ENCODE data around the gene INPP5J. TPM values are rescaled to one million over a fixed set of nuclear protein-coding genes. Genes with fewer than 3 reads are reported as not detected.

Gene INPP5J
- total and polyA plus RNA-seq, 9 of the 15 experiments (the other 6 are each of a cell fraction or from before 2014, with no cell fraction given), result 0.10 to 6.3 (median 4.8) TPM

GRCh38 chr22:31122196-31122531 lies 602 bp upstream of the INPP5J start:
- 49% methylated on average over 2 of the region's 2 CpGs for WGBS (ENCODE audit: insufficient coverage, low coverage, missing lambda C conversion rate)
- DNase-seq (ENCODE audit: extremely low read depth in 1 of 4, low spot score in 3 of 4), result no peak
- no peaks in the 10 kb centered on the region for H3K9me1 ChIP-seq (ENCODE audit: control insufficient read depth, insufficient read depth, low read length)
- H3K27me3 ChIP-seq (ENCODE audit: control insufficient read depth in 2 of 2, insufficient read depth in 2 of 2, low read length in 2 of 2), result no peaks in the 10 kb centered on the region
- H3K27ac ChIP-seq (ENCODE audit: extremely low read depth, low read depth, low read length), result no peak overlapping the region
- ChIA-PET POLR2A (interaction anchor here (0.8 kb wide), 1 partner anchor 168 kb away, joined by 3 read pairs; no protein-coding TSS in a partner anchor), CTCF (ENCODE audit: low intra/inter-chr PET ratio) (no interaction called here)
- no peak overlapping the region for H3K4me3 ChIP-seq
- no TSS peak for BruUV-seq (replicated peaks)
- in situ Hi-C loops (cut with MboI), result no loop called here
- no peaks in the 10 kb centered on the region for H4K20me1 ChIP-seq (replicated peaks; ENCODE audit: control insufficient read depth, insufficient read depth, low read length)
- intact Hi-C loops (cut with micrococcal nuclease), result no loop called here
- no peak overlapping the region; a peak in 1 of 4 replicates for H3K9ac ChIP-seq (ENCODE audit: insufficient read depth in 1 of 2, low read depth in 2 of 2, low read length in 2 of 2)
- no peaks in the 10 kb centered on the region for H3K9me3 ChIP-seq (replicated peaks; ENCODE audit: control insufficient read depth, insufficient read depth, low read depth, low read length)
- TF ChIP-seq FOXJ2 (tag; IDR thresholded peaks at IDR 0.05) (no peak), ESRRA (IDR thresholded peaks at IDR 0.05; ENCODE audit: borderline replicate concordance, low read depth) (peak; percentile 26; the same call in 1 of the 2 replicates)
- H3K36me3 ChIP-seq (ENCODE audit: control insufficient read depth, insufficient read depth, low read length), result no peaks in the 10 kb centered on the region
- ATAC-seq, result no peak; the same call in 2 of the 3 replicates
- H3K79me2 ChIP-seq (ENCODE audit: control insufficient read depth, insufficient read depth, low read length), result no peaks in the 10 kb centered on the region
- peaks cover 26 to 55% of the 10 kb centered on the region in 2 experiments for H3K4me1 ChIP-seq (replicated peaks in 1 of 2; ENCODE audit: control insufficient read depth in 2 of 2, insufficient read depth in 2 of 2, low read length in 2 of 2)
- no peak overlapping the region for H3K4me2 ChIP-seq (ENCODE audit: insufficient read depth, low read length)
- no peak for FAIRE-seq
- H2AFZ ChIP-seq (ENCODE audit: low read depth, low read length), result no peak overlapping the region

- Histone ChIP-seq H2AFZ (ENCODE audit: low read depth, low read length) (peak overlapping the region; percentile 66; the same call in 1 of the 2 replicates), H4K20me1 (replicated peaks; ENCODE audit: control insufficient read depth, insufficient read depth, low read length) (no peaks in the 10 kb centered on the region), H3K27ac (ENCODE audit: extremely low read depth, low read depth, low read length) (no peak overlapping the region), H3K9me1 (ENCODE audit: control insufficient read depth, insufficient read depth, low read length) (no peaks in the 10 kb centered on the region), H3K36me3 (ENCODE audit: control insufficient read depth, insufficient read depth, low read length) (no peaks in the 10 kb centered on the region), H3K9ac (ENCODE audit: insufficient read depth in 1 of 2, low read depth in 2 of 2, low read length in 2 of 2) (peak overlapping the region in 1 of 2 experiments; percentile 2; a peak in 2 of 4 replicates), H3K4me1 (replicated peaks in 1 of 2; ENCODE audit: control insufficient read depth in 2 of 2, insufficient read depth in 2 of 2, low read length in 2 of 2) (peaks cover 34 to 65% of the 10 kb centered on the region in 2 experiments), H3K27me3 (ENCODE audit: control insufficient read depth in 2 of 2, insufficient read depth in 2 of 2, low read length in 2 of 2) (no peaks in the 10 kb centered on the region), H3K4me3 (peak overlapping the region; percentile 8; the same call in 1 of the 2 replicates), H3K9me3 (replicated peaks; ENCODE audit: control insufficient read depth, insufficient read depth, low read depth, low read length) (no peaks in the 10 kb centered on the region), H3K79me2 (ENCODE audit: control insufficient read depth, insufficient read depth, low read length) (no peaks in the 10 kb centered on the region), H3K4me2 (ENCODE audit: insufficient read depth, low read length) (peak overlapping the region; percentile 32)
- CTCF ChIA-PET (ENCODE audit: low intra/inter-chr PET ratio), result no interaction called here
- intact Hi-C loops (cut with micrococcal nuclease), result no loop called here
- in situ Hi-C loops (cut with MboI), result no loop called here
- POLR2A ChIA-PET, result no interaction called here
- DNase-seq (ENCODE audit: extremely low read depth in 1 of 4, low spot score in 3 of 4) (no peak), FAIRE-seq (no peak), ATAC-seq (no peak)
- WGBS (ENCODE audit: insufficient coverage, low coverage, missing lambda C conversion rate), result 49% methylated on average over 4 of the region's 4 CpGs
- no TSS peak for BruUV-seq (replicated peaks)
- peak; percentile 72 for TF ChIP-seq ZFP36 (IDR thresholded peaks at IDR 0.05; ENCODE audit: low read depth, low read length, partially characterized antibody)
- no peak for TF ChIP-seq ILK (tag; IDR thresholded peaks at IDR 0.05; ENCODE audit: borderline replicate concordance, low read depth)
- no peak for TF ChIP-seq PURB (CRISPR knock-in tag; IDR thresholded peaks at IDR 0.05; ENCODE audit: low read depth)
- peak in 1 of 2 experiments; percentile 28; a peak in 1 of 4 replicates for TF ChIP-seq KDM1A (IDR thresholded peaks at IDR 0.05)
- no peak for TF ChIP-seq CREB3L1 (IDR thresholded peaks at IDR 0.05; ENCODE audit: borderline replicate concordance, low read depth)
- TF ChIP-seq ZNF79 (CRISPR knock-in tag; IDR thresholded peaks at IDR 0.05; ENCODE audit: low read depth), result no peak
- no peak for TF ChIP-seq CEBPB (tag; IDR thresholded peaks at IDR 0.05)
- no peak for TF ChIP-seq HMBOX1 (IDR thresholded peaks at IDR 0.05)
- no peak for TF ChIP-seq SMC3 (conservative IDR thresholded peaks at IDR 0.05; ENCODE audit: insufficient read depth, low read depth, low read length)
- peak; percentile 32; the same call in 1 of the 2 replicates for TF ChIP-seq HDAC2 (IDR thresholded peaks at IDR 0.05)
- 0 out of 2 replicates have a peak, but pooled peaks have one; percentile 8 for TF ChIP-seq ZNF263 (CRISPR knock-in tag; IDR thresholded peaks at IDR 0.05; ENCODE audit: borderline replicate concordance)
- TF ChIP-seq RCOR1 (IDR thresholded peaks at IDR 0.05; ENCODE audit: borderline replicate concordance in 1 of 2, low read depth in 2 of 2, low read length in 2 of 2), result 0 out of 4 replicates have a peak, but pooled peaks of 1 of the 2 experiments have one; percentile 7
- TF ChIP-seq ZKSCAN3 (CRISPR knock-in tag; IDR thresholded peaks at IDR 0.05), result no peak
These were observed 481 bp downstream of the INPP5J start for GRCh38 chr22:31123292-31123602.
